GM12878 (cell line): ENCODE results near the gene CCDC97. TPM values are rescaled to one million over a fixed set of nuclear protein-coding genes. Genes with fewer than 3 reads are reported as not detected.

Experiments
- BMI1 ChIP-seq: fragments of 450-650 bp; IDR thresholded peaks from 2 replicates; pipeline ENCODE4 v1.6.1; 2016; ENCODE audit warnings: mild to moderate bottlenecking, moderate library complexity, borderline replicate concordance
- CHD1 ChIP-seq: IDR thresholded peaks from 2 replicates; pipeline ENCODE4 v1.6.1; 2012; ENCODE audit warnings: low read depth, low read length, improper control_type of control experiment
- CHD4 ChIP-seq: fragments of 200-600 bp; sonication (generic); IDR thresholded peaks from 2 replicates; pipeline ENCODE4 v1.6.1; 2016; ENCODE audit warnings: mild to moderate bottlenecking
- IKZF2 ChIP-seq, 2 experiments: fragments of 450-650 bp; IDR thresholded peaks; 2 replicates each; pipeline ENCODE4 v1.6.1; 2017; ENCODE audit warnings: mild to moderate bottlenecking in 2 of 2, moderate library complexity in 2 of 2
- JUND ChIP-seq: IDR thresholded peaks from 2 replicates; pipeline ENCODE4 v1.6.1; 2012; ENCODE audit warnings: low read depth, mild to moderate bottlenecking, low read length, improper control_type of control experiment, moderate library complexity
- MLLT1 ChIP-seq: fragments of 450-650 bp; IDR thresholded peaks from 2 replicates; pipeline ENCODE4 v1.6.1; 2016; ENCODE audit warnings: mild to moderate bottlenecking
- MXI1 ChIP-seq: fragments of 150-350 bp; IDR thresholded peaks from 2 replicates; pipeline ENCODE4 v1.6.1; 2011; ENCODE audit warnings: low read depth, mild to moderate bottlenecking, inconsistent platforms, low read length, improper control_type of control experiment
- NFIC ChIP-seq: IDR thresholded peaks from 2 replicates; pipeline ENCODE4 v1.6.1; 2012; ENCODE audit warnings: low read depth, mild to moderate bottlenecking, inconsistent platforms, low read length, moderate library complexity
- NFYA ChIP-seq: IDR thresholded peaks from 2 replicates; pipeline ENCODE4 v1.6.1; 2011; ENCODE audit warnings: low read depth, mild to moderate bottlenecking, low read length, improper control_type of control experiment, borderline replicate concordance
- PBX3 ChIP-seq: IDR thresholded peaks from 2 replicates; pipeline ENCODE4 v1.6.1; 2011; ENCODE audit warnings: mild to moderate bottlenecking, low read depth, low read length, moderate library complexity; ENCODE audit not compliant: insufficient replicate concordance
- SIN3A ChIP-seq: IDR thresholded peaks from 2 replicates; pipeline ENCODE4 v1.6.1; 2012; ENCODE audit warnings: low read depth, low read length, improper control_type of control experiment
- SMAD1 ChIP-seq: fragments of 450-650 bp; IDR thresholded peaks from 2 replicates; pipeline ENCODE4 v1.6.1; 2018; ENCODE audit warnings: mild to moderate bottlenecking, low read depth; ENCODE audit not compliant: partially characterized antibody
- TARDBP ChIP-seq: IDR thresholded peaks from 2 replicates; pipeline ENCODE4 v1.6.1; 2016; ENCODE audit warnings: borderline replicate concordance
- TBL1XR1 ChIP-seq: IDR thresholded peaks from 2 replicates; pipeline ENCODE4 v1.6.1; 2012; ENCODE audit warnings: low read depth, low read length, improper control_type of control experiment
- ZBED1 ChIP-seq: IDR thresholded peaks from 2 replicates; pipeline ENCODE4 v1.6.1; 2016; ENCODE audit warnings: borderline replicate concordance
- ZNF622 ChIP-seq: fragments of 450-650 bp; IDR thresholded peaks from 2 replicates; pipeline ENCODE4 v1.6.1; 2017; ENCODE audit warnings: mild to moderate bottlenecking, inconsistent platforms
- ZNF687 ChIP-seq: fragments of 450-650 bp; IDR thresholded peaks from 2 replicates; pipeline ENCODE4 v1.6.1; 2017; ENCODE audit warnings: mild to moderate bottlenecking, moderate library complexity
- polyA plus RNA-seq, 11 experiments: library from polyadenylated mRNA; depleted of rRNA in 4 of 11; unstranded in 6 of 11; stranded (reverse) in 5 of 11; fragments of >200 nt; fragmentation: Nextera tagmentation in 4 of 11; fragmentation: Illumina TruSeq in 1 of 11; extraction: Ambion mirVana in 4 of 11; extraction: Trizol in 1 of 11; gene quantifications; 1 replicate in 1 of 11; 2 replicates in 10 of 11; pipeline versions ENCODE4 v1.2.1 to v1.2.3, GENCODE V29; 2011 to 2016; ENCODE audit warnings: inconsistent platforms in 2 of 11, missing spikeins in 2 of 11, low read depth in 1 of 11
- total RNA-seq, 4 experiments: library from RNA; depleted of rRNA in 3 of 4; stranded (reverse); fragments of >200 nt in 3 of 4; fragmentation: Illumina TruSeq in 1 of 4; extraction: Trizol in 1 of 4; gene quantifications; 2 replicates each; pipeline versions ENCODE4 v1.2.1 to v1.2.3, GENCODE V29; 2013 to 2021
- TF ChIP-seq, protein P1 (sequence below): IDR thresholded peaks from 2 replicates; pipeline ENCODE4 v1.6.1; 2012; ENCODE audit warnings: low read depth, low read length, improper control_type of control experiment
- TF ChIP-seq, protein P2 (sequence below): fragments of 450-650 bp; IDR thresholded peaks from 2 replicates; pipeline ENCODE4 v1.6.1; 2017; ENCODE audit warnings: borderline replicate concordance
- TF ChIP-seq, protein P3 (sequence below): IDR thresholded peaks from 2 replicates; pipeline ENCODE4 v1.6.1; 2011; ENCODE audit warnings: borderline replicate concordance, low read depth, mild to moderate bottlenecking, moderate library complexity, mixed read lengths, low read length; ENCODE audit not compliant: insufficient read depth; ENCODE audit errors: extremely low read length

Gene CCDC97
- total and polyA plus RNA-seq, 10 of the 15 experiments (the other 5 are each of a cell fraction or from before 2014, with no cell fraction given) = 1.8 to 34.1 (median 18.8) TPM

DNA sequence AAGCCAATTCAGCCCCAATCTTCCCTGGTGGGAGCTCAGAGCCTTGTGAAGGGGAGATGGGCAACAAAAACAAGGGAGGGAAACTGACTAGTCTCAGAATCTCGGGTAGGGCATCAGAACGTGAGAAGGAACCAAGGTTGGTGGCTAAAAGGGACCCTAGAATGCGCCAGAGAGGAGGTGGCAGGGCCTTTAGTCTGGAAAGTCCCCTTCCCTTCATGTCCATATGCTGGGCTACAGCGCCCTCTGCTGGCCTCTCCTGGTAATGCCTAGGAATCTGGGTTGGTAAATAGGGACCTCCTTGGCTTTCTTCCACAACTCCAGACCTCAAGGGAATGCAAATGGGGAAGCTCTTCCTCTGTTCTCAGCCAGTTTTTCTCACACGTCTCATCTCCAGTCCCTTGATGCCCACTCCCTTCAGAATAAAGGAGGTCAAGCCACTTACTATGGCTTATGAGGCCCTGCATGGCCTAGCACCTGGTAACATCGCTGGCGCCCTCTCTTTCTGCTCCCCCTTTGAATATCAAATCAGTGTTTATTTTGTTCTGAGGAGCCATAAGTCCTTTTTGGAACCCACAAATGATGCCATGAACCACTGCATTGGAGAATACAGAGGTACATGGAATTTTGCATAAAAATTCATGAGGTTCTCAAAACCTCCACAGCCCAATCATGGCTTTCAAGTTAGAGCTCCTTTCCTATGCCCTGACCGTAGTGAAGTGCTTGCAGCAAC lies 1.4 kb upstream of the CCDC97 start (continued):
- TF ChIP-seq MLLT1 (0 out of 2 replicates have a peak, but pooled peaks have one; percentile 22), CHD4 (no peak), CHD1 (no peak), JUND (no peak), NFYA (no peak), SIN3A (no peak), ZNF622 (no peak), NFIC (no peak), SMAD1 (no peak), BMI1 (no peak), ZBED1 (peak; percentile 50; the same call in 1 of the 2 replicates), MXI1 (peak; percentile 53; the same call in 1 of the 2 replicates), IKZF2 (IDR thresholded peaks at IDR 0.05) (peak; percentile 65 to 74), ZNF687 (peak; percentile 31; the same call in 1 of the 2 replicates), TBL1XR1 (0 out of 2 replicates have a peak, but pooled peaks have one; percentile 31), PBX3 (no peak), TARDBP (no peak)
- TF ChIP-seq, protein P1, sequence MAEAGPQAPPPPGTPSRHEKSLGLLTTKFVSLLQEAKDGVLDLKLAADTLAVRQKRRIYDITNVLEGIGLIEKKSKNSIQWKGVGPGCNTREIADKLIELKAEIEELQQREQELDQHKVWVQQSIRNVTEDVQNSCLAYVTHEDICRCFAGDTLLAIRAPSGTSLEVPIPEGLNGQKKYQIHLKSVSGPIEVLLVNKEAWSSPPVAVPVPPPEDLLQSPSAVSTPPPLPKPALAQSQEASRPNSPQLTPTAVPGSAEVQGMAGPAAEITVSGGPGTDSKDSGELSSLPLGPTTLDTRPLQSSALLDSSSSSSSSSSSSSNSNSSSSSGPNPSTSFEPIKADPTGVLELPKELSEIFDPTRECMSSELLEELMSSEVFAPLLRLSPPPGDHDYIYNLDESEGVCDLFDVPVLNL = no peak
- TF ChIP-seq, protein P2, sequence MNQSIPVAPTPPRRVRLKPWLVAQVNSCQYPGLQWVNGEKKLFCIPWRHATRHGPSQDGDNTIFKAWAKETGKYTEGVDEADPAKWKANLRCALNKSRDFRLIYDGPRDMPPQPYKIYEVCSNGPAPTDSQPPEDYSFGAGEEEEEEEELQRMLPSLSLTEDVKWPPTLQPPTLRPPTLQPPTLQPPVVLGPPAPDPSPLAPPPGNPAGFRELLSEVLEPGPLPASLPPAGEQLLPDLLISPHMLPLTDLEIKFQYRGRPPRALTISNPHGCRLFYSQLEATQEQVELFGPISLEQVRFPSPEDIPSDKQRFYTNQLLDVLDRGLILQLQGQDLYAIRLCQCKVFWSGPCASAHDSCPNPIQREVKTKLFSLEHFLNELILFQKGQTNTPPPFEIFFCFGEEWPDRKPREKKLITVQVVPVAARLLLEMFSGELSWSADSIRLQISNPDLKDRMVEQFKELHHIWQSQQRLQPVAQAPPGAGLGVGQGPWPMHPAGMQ = no peak
- TF ChIP-seq, protein P3, sequence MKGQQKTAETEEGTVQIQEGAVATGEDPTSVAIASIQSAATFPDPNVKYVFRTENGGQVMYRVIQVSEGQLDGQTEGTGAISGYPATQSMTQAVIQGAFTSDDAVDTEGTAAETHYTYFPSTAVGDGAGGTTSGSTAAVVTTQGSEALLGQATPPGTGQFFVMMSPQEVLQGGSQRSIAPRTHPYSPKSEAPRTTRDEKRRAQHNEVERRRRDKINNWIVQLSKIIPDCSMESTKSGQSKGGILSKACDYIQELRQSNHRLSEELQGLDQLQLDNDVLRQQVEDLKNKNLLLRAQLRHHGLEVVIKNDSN = no peak
